Kidney (tissue), 14 donors: ENCODE data around the gene SPRR5. TPM values are rescaled to one million over a fixed set of nuclear protein-coding genes. Genes with fewer than 3 reads are reported as not detected.

Source experiments
- DNase-seq, 5 donors: peaks; one replicate each; pipeline ENCODE4 v3.0.0-alpha.2; 2013 to 2020
- FAIRE-seq: peaks from 2 replicates; lab custom pipeline; 2012; peaks lifted over from hg19 to GRCh38; lab: Jason Lieb, UNC
- H3K27ac ChIP-seq, 2 donors: one replicate each; pipeline ENCODE4 v1.7.0; 2013; ENCODE audit warnings: low read depth in 2 of 2, low read length in 2 of 2, inconsistent platforms in 1 of 2
- H3K27me3 ChIP-seq: one replicate; pipeline ENCODE4 v1.7.1; 2013; ENCODE audit warnings: low read length, inconsistent platforms; ENCODE audit not compliant: control insufficient read depth, insufficient read depth
- H3K36me3 ChIP-seq, 3 donors: one replicate each; pipeline versions ENCODE4 v1.7.0 to v1.7.1; 2013; ENCODE audit warnings: low read length in 3 of 3, control low read depth in 1 of 3, inconsistent platforms in 1 of 3; ENCODE audit not compliant: insufficient read depth in 3 of 3, control insufficient read depth in 2 of 3
- H3K4me1 ChIP-seq, 3 donors: one replicate each; pipeline versions ENCODE4 v1.7.0 to v1.7.1; 2013; ENCODE audit warnings: low read length in 3 of 3, inconsistent platforms in 1 of 3, low read depth in 1 of 3; ENCODE audit not compliant: control insufficient read depth in 2 of 3, insufficient read depth in 2 of 3
- H3K4me3 ChIP-seq, 3 donors: one replicate each; pipeline versions ENCODE4 v1.7.0 to v1.8.1; 2013; ENCODE audit warnings: low read length in 3 of 3, control low read depth in 1 of 3, inconsistent platforms in 1 of 3
- H3K9ac ChIP-seq, 3 donors: one replicate each; pipeline versions ENCODE4 v1.7.0 to v1.7.1; 2013; ENCODE audit warnings: low read length in 3 of 3, control low read depth in 1 of 3, inconsistent platforms in 1 of 3
- H3K9me3 ChIP-seq, 3 donors: one replicate each; pipeline versions ENCODE4 v1.7.0 to v1.7.1; 2013; ENCODE audit warnings: low read length in 3 of 3, control low read depth in 1 of 3, inconsistent platforms in 1 of 3; ENCODE audit not compliant: control insufficient read depth in 2 of 3, insufficient read depth in 1 of 3
- intact Hi-C: fragments of 100-400 bp; cut with DNase I; formaldehyde crosslinking; loops from one replicate; pipeline ENCODE4 v1.11.1; 2022
- polyA plus RNA-seq: library from polyadenylated mRNA; stranded (reverse); fragments of 350-450 nt; fragmentation: Illumina TruSeq; extraction: RNeasy Lipid Tissue Mini Kit (QIAGEN cat#74804); gene quantifications from one replicate; pipeline ENCODE4 v1.2.3, GENCODE V29; 2014; ENCODE audit warnings: low read depth, low replicate concordance; ENCODE audit not compliant: insufficient read depth
- total RNA-seq: library from RNA; stranded (reverse); fragmentation: NEBNext Ultra II Directional; extraction: Animal tissue kit (Norgen Biotek cat#: 25700); gene quantifications from one replicate; pipeline ENCODE4 v1.2.1, GENCODE V29; 2021
- TF ChIP-seq, protein P1 (sequence below): IDR thresholded peaks from 3 replicates; pipeline ENCODE4 v1.5.1; 2012; ENCODE audit warnings: mild to moderate bottlenecking, moderate library complexity, borderline replicate concordance; ENCODE audit not compliant: insufficient read depth; ENCODE audit errors: extremely low read depth
- donor health status: control.
- donor health status: control.
- donor health status: control.
- donor health status: control.
- donor health status: control.
- donor health status: DM: yes; HTN: yes; CAD: no.
- donor health status: Normal renal cell carcinoma (clear cell type).

SPRR5 gene
- total and polyA plus RNA-seq, 2 donors from 2014 or later, result not detected

DNA sequence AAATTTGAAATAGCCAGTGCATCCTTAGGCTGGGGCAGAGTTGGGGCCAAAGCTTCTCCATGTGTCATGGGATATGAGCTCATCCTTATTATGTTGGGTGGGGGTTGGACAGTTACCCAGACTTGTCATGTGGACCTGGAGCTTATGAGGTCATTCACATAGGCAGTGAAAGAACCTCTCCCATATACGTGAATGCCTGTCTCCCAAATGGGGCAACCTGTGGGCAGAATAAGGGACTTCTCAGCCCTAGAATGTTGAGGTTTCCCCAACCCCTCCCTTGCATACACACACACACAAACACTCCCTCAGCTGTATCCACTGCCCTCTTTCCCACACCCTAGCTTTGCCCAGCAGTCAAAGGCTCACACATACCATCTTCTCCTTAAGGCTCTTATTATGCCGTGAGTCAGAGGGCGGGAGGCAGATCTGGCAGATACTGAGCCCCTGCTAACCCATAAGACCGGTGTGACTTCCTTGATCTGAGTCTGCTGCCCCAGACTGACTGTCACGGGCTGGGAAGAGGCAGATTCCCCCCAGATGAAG, 40.9 kb upstream of the SPRR5 start:
- no peak overlapping the region for H3K27ac ChIP-seq
- H3K4me3 ChIP-seq, result no peak overlapping the region
- no peak for DNase-seq
- no peaks in the 10 kb centered on the region for H3K27me3 ChIP-seq
- no peaks in the 10 kb centered on the region for H3K9me3 ChIP-seq
- intact Hi-C loops, result no loop called here
- no peak overlapping the region for H3K9ac ChIP-seq
- FAIRE-seq, result no peak
- H3K36me3 ChIP-seq, result no peaks in the 10 kb centered on the region
- TF ChIP-seq, protein P1, sequence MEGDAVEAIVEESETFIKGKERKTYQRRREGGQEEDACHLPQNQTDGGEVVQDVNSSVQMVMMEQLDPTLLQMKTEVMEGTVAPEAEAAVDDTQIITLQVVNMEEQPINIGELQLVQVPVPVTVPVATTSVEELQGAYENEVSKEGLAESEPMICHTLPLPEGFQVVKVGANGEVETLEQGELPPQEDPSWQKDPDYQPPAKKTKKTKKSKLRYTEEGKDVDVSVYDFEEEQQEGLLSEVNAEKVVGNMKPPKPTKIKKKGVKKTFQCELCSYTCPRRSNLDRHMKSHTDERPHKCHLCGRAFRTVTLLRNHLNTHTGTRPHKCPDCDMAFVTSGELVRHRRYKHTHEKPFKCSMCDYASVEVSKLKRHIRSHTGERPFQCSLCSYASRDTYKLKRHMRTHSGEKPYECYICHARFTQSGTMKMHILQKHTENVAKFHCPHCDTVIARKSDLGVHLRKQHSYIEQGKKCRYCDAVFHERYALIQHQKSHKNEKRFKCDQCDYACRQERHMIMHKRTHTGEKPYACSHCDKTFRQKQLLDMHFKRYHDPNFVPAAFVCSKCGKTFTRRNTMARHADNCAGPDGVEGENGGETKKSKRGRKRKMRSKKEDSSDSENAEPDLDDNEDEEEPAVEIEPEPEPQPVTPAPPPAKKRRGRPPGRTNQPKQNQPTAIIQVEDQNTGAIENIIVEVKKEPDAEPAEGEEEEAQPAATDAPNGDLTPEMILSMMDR, result no peak
- no peaks in the 10 kb centered on the region for H3K4me1 ChIP-seq

DNA sequence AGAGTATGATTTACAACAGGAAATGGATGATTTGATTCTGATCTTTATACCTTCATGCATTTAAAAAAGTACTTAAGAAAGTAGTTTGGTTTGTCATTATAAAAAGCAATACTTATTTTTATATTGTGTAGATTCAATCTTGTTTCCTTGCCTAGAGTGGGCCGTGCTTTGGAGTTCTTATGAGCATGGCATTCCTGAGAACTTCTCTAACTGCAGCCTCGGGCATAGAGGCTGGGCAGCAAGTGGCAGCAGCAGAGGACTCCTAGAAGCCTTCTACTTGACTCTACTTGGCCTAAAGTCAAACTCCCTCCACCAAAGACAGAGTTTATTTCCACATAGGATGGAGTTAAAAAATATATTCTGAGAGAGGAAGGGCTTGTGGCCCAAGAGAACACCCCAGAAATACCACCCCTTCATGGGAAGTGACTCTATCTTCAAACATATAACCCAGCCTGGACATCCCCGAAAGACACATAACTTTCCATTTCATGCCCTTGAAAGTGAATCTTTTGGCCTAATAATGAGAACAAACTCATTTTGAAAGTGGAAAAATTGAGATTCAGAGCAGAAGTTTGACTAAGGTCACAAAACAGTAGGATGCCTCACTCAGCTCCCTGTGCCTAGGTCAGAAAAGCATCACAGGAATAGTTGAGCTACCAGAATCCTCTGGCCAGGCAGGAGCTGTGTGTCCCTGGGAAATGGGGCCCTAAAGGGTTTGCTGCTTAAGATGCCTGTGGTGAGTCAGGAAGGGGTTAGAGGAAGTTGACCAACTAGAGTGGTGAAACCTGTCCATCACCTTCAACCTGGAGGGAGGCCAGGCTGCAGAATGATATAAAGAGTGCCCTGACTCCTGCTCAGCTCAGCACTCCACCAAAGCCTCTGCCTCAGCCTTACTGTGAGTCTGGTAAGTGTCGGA, 39.1 kb upstream of the SPRR5 start, which contains the start of gene IVL:
TSS of gene IVL (plus strand) at position 861 of the 916 bp plus-strand sequence. CDS start 1,252 bp downstream, outside the sequence.
- no peak within 1 kb of the TSS for H3K9ac ChIP-seq
- H3K36me3 ChIP-seq, result no peaks in the 10 kb centered on the region
- H3K27ac ChIP-seq, result no peak within 1 kb of the TSS
- FAIRE-seq (no peak), DNase-seq (no peak)
- TF ChIP-seq, protein P1, result no peak
- H3K4me1 ChIP-seq, result no peaks in the 10 kb centered on the region
- intact Hi-C loops, result no loop called here
- H3K27me3 ChIP-seq, result no peaks in the 10 kb centered on the region
- H3K4me3 ChIP-seq, result no peak within 1 kb of the TSS
- no peaks in the 10 kb centered on the region for H3K9me3 ChIP-seq

DNA sequence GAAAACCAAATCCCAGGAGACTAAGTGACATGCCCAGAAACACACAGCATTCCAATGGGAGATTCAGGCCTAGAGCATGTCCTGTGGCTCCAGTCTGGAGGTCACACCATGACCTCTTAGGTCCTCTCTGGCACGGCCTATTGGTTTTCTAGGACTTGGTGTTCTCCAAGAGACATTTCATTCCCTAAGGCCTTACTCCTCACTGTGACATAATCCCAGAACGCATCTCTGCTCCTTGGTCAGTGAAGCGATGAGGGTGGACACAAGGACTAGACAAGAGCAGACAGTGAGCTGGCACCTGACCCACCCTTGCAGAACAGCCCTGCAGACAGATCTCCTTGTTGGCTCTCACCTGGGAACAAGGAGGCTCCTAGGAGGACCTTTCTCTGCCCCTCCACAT, 37.8 kb upstream of the SPRR5 start:
- no peak for FAIRE-seq
- no peak for DNase-seq
- no peak overlapping the region for H3K9ac ChIP-seq
- no peaks in the 10 kb centered on the region for H3K36me3 ChIP-seq
- H3K27me3 ChIP-seq, result no peaks in the 10 kb centered on the region
- intact Hi-C loops, result no loop called here
- H3K4me3 ChIP-seq, result no peak overlapping the region
- TF ChIP-seq, protein P1, result no peak
- no peaks in the 10 kb centered on the region for H3K4me1 ChIP-seq
- H3K27ac ChIP-seq, result no peak overlapping the region
- H3K9me3 ChIP-seq, result no peaks in the 10 kb centered on the region
